GM19372 (cell line): ENCODE results near the gene ABLIM2.

Experiments used
- ATAC-seq: cut with Tn5 transposase; IDR thresholded peaks from one replicate; pipeline ENCODE4 v1.9.1; 2021; ENCODE audit warnings: mild to moderate bottlenecking, low read depth, moderate library complexity; ENCODE audit not compliant: unreplicated experiment

ABLIM2 gene

GRCh38 chr4:8125526-8126056, 33.0 kb downstream of the ABLIM2 start:
- no peak for ATAC-seq

DNA sequence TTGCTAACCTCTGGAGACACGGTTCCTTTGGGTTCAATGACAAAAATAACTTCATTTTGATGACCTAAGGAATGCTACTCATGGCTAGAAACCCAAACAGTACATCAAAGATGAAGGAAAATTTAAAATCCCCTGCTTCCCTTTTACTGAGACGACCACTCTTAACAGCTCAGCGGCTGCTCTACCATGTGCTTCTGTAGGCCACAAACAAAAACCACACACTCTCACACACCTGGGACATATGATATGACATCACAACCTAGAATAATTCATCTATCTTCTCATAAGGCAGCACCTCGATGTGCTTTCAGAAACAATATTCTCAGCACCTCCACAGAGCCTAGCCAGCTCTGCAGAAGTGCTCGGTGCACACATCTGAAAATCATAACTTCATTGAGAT, 34.7 kb downstream of the ABLIM2 start:
- no peak for ATAC-seq

DNA sequence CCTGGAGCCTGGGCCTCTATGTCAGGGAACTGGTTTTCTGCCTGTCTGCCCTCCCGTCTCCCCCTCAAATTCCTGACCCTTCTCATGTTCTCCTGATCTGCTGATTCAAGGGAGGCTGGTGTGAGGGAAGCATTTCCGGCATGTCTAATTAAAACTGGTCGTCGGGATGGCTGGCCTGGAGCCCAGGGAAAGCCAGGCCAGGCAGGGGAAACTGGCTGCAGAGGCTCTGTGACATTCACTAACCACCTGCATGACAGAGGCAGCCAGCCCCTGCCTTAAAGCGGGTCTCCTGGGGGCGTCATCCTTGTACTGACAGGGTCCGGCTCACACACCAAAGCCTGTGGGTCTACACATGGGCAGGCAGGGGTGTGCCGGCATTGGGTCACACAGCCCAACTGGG, 35.2 kb downstream of the ABLIM2 start:
- ATAC-seq: no peak

DNA sequence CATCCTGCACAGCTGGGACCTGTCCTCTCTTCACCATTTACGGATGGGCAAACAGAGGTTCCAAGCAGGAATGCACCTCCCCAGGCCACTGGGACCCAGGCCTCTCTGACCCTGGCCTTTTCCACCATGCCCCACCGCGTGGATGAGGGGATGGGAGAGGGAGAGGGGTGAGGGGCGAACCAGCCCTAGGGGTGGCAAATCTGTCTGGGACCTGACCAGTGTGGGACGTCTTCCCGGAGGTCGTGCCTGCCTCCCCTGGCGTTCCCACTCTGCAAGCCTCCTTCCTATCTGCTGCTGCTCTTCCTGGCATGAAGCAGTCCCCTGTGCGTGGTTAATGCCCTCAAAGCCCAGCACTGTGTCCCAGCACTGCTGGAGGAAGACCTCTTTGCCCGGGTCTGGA, 35.9 kb downstream of the ABLIM2 start:
- no peak for ATAC-seq

DNA sequence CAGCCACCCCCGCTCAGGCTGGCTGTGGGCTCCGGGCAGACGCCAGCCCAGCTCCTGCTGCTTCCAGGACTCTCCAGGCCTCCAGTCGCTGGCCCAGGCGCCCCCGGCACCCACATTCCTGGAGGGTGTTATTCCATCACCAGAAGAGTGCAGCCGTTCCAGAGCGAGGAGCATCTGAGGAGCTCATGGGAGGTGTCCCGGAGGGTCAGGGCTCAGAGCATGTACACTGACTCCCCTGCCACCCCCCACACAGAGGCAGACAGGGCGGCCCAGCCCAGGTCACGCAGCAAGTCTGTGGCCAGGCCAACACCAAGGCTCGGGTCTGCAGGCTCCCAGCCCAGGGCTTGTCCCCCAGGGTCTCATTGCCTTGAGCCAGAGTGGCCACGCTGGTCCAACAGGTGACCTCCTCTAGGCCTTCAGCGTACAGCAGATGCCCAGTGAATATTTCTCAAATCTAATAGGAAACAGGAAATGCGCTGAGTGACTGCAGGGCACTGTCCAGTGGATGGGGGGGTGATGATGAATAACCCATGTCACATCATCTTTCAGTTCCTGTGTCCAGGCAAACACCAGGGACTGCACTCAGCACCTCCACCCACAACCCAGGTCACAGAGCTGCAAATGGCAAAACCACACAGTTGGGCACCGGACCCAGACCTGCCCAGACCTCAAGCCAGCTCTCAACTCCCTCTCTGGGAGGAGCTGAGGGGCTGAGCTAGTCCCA, 37.2 kb downstream of the ABLIM2 start:
- no peak for ATAC-seq

- ATAC-seq: no peak
Measured at GRCh38 chr4:8120501-8120900, 38.1 kb downstream of the ABLIM2 start.

DNA sequence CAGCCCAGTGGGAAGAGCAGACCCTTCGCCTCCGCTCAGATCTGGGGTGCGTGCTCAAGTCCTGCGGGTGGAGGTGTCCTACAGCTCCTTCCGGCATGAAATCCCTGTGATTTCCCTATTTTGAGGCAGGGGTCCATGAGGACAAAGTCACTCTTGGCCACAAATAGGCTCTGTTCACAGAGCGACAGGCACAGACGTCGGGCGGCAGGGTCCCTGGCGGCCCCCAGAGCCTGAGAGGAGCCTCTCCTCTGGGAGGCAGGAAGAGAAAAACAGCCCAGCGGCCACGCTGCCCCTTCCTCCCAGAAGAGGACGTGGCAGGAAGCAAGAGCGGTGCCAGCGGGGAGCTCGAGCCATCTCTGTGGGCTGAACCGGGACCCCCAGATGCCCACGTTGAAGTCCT, 38.7 kb downstream of the ABLIM2 start:
- no peak for ATAC-seq

DNA sequence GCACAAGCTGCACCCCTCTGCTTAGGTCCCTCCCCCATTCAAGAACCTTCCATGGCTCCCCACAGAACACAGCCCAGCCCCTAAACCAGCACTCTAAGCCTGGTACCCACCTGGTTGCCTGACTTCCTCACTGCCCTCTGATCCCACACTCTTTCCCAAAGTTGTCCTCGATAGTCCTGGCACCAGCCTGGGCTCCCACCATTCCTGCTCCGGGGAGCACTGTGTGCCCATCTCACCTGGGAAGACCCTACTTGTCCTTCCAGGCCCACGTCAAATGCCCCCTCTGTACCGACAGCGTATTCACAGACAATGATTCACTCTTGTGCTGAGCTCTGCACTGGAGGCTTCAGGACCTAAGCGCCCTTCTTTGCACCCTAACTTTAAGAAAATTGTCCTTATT, 40.1 kb downstream of the ABLIM2 start:
- ATAC-seq: no peak

- ATAC-seq: no peak
Measured at GRCh38 chr4:8118035-8118434, 40.6 kb downstream of the ABLIM2 start.

GRCh38 chr4:8117278-8117682, 41.3 kb downstream of the ABLIM2 start:
- no peak for ATAC-seq

DNA sequence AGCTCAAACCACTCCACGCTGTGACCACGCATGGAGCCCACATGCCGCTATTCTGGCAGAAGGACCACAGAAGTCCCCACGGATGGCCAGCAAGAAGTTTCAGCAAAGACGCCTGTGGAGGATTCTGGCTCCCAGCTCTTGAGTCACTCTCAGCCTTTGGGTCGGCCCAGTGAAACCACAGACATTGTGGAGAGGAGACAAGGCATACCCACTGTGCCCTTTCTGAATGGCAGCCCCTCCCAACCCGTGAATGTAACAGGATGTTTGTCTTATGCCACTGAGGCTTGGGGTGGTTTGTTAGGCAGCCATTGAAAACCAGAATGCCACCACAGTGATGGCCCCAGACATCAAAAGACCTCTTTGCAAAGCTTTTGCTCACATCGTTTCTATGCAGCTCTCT, 42.7 kb downstream of the ABLIM2 start:
- no peak for ATAC-seq

GRCh38 chr4:8115203-8115520, 43.5 kb downstream of the ABLIM2 start:
- no peak for ATAC-seq

DNA sequence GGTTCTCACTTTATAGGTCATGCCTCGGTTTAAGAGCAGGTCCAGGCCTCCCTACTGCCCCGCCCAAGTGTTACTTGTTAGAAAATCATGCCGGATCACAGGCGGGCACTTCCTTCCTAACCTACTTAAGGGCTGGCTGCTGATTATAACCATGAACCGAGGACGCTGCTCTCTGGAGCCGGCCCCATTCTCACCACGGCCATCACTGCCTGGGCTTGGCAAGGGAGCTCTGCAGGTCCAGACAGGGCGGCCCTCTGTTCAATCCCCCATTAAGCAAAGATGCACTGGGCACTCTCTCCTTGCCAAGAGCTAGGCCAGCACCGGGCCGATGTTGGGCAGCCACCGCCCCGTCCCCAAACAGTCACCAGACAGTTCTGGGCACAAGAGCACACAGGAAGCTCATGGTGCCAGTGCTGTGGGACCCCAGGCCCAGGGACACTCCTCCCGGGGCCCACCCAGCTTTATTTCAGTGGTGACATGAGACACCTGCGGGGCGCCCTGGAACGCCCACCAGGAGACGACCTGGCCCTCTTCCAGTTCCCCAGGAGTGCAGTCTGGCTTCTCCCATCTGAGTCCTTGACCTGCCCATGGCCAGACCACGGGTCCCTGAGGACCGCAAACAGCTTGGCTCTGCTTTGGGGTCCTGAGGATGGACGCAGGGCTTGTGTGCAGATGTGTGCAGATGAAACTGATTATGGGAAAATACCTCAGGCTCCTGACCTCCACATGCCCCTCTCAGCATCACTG, 44.0 kb downstream of the ABLIM2 start:
- no peak for ATAC-seq

- ATAC-seq: no peak
Measured at GRCh38 chr4:8113611-8114377, 44.8 kb downstream of the ABLIM2 start.

DNA sequence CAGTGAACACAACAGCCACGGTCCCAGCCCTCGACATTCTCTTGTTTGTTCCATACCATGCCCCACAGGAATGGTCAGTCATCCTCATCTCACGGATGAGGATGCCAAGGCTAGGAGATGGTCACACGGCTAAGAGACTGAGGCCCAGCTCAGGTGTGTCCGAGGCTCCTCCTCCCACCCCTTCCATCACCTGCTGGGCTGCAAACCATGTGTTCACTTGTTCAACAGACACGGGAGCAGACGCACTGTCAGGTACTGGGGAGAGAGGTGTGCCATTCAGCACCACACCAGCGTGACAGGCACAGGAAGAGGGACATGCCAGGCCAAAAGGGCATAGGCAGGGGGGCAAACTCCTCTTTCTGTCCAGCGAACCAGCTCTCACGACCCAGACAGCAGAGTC, 45.9 kb downstream of the ABLIM2 start:
- ATAC-seq: no peak

- no peak for ATAC-seq
Measured at GRCh38 chr4:8112036-8112576, 46.5 kb downstream of the ABLIM2 start.

GRCh38 chr4:8110071-8110986, 48.3 kb downstream of the ABLIM2 start:
- no peak for ATAC-seq

GRCh38 chr4:8109406-8110065, 49.1 kb downstream of the ABLIM2 start:
- ATAC-seq: no peak

GRCh38 chr4:8108991-8109390, 49.6 kb downstream of the ABLIM2 start:
- no peak for ATAC-seq

GRCh38 chr4:8108261-8108660, 50.4 kb downstream of the ABLIM2 start:
- no peak for ATAC-seq
